Islet precursor cell (in vitro differentiated cells): ENCODE results near the gene ENTPD2.
"Not testable (repeated sequence)": the region's sequence is repeated elsewhere in the genome, so short reads cannot be mapped to it uniquely, and the experiment has no call there.

Experiments
- DNase-seq: peaks from one replicate; pipeline ENCODE4 v3.0.0-alpha.2; 2018

Gene ENTPD2

DNA sequence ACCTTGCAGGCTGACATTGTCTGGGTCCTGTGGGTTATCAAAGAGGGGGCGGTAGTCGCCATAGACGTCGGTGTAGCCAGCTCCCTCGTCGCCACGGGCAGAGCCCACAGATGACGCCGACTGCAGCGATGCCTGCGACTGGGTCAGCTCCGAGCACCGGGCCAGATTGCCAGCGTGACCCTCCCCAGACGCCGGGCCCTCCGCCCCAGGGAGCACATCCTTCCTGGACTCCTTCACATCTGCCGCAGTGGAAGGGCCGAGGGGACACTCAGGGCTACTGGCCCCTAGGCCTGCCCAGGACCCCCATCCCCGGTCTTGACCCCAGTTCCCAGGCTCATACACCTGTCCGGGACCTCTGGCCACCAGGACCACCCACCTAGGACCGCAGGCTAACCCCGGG lies 39.7 kb downstream of the ENTPD2 start:
- no peak for DNase-seq

DNA sequence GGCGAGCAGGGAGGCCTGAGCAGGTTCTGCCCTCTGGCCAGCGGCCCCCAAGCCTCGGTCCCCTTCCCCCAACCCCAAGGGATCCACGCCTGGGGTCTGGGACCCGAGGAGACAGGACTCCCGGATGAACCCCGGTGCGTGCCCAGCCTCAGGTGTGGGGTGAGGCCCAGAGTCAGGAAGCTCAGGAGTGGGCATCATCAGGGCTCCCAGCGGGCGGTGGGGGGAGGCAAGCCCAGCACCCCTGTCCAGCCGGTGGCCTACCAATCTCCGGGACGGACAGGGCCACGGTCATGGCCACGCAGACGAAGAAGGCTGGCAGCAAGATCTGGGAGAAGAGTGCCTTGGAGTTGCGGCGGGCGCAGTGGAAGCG lies 40.3 kb downstream of the ENTPD2 start:
- no peak for DNase-seq

DNA sequence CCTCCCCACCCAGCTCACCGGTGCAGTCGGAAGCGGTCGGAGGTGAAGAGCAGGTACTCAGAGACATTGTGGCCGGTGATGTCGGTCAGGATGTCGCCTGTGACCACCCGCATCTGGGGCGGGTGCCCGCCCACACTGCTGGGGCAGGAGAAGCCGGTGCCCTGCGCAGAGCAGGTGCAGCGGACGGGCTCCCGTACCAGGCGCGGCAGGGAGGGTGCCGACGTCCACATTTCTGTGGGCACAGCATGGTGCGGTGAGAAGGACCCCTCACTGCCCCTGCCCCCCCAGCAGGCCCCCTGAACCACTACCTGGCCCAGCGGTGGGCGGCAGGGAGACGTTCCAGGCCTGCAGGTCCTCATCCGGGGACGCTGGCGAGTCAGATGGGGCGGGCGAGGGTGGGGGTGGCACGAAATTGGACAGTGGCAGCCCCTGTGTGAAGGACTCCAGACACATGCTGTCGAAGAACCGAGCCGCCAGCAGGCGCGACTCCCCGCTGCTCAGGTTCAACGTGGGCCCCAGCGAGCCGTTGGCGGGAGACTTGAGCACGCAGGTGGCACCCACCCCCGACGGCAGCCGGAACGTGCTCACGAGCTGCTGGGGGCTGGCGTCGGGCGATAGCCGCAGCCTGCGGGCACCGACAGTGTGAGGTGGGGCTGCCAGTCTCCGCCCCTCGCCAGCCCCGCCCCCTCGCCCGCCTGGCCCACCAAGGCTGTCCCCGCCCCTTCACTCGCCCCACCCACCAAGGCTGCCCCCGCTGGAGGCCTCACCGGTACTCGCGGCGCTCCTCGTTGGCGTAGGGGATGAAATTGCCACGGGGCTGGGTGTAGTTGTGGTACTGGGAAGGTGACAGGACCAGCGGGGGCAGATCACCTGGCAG lies 40.9 kb downstream of the ENTPD2 start:
- no peak for DNase-seq

DNA sequence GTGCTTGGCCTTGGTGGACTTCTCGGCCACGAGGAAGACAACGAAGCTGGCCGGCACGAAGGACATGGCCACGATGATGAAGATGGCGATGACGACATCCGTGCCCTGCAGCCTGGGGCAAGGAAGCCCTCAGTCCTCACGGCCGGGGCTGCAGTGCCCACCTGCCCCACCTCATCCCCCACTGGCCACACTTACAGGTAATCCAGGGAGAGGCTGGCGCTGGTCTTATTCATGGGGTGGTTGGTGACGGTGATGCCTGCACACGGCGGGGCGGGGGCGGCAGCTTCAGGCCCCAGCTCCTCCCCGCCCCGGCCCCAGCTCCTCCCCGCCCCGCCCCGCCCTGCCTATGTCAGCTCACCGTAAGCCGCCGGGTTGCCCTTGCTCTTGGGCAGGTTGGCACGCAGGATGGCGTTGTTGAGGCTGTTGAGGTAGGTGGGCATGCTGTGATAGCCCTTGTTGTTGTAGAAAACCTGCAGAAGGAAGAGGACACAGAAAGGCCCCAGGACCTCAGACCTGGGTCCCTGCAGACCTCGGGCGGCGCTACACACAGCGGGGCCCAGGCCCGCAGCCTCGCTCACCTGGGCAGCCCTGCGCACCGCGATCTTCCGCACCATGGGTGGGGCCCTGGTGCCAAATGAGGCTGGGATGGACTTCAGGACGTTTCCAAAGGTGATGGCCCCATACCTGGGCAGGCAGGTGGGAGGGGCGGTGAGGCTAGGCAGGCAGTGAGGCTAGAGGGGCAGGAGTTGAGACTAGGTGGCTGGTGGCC lies 41.8 kb downstream of the ENTPD2 start:
- no peak for DNase-seq

DNA sequence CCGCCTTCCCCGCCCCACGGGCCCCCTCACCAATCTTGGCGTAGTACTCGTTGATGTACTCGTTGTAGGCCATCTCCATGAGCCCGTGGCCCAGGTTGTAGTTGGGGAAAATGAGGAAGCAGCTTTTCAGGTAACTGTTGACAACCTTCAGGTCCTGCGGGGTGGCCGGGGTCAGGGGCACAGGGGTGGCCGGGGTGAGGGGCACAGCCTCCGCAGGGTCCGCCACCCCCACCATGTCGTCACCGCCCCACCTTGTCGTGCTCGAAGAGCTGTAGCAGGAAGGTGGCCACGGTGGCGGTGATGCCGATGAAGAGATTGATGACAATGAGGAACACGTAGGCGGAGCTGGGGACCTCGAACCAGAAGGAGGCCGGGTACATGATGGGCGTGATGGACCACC lies 42.7 kb downstream of the ENTPD2 start:
- no peak for DNase-seq

DNA sequence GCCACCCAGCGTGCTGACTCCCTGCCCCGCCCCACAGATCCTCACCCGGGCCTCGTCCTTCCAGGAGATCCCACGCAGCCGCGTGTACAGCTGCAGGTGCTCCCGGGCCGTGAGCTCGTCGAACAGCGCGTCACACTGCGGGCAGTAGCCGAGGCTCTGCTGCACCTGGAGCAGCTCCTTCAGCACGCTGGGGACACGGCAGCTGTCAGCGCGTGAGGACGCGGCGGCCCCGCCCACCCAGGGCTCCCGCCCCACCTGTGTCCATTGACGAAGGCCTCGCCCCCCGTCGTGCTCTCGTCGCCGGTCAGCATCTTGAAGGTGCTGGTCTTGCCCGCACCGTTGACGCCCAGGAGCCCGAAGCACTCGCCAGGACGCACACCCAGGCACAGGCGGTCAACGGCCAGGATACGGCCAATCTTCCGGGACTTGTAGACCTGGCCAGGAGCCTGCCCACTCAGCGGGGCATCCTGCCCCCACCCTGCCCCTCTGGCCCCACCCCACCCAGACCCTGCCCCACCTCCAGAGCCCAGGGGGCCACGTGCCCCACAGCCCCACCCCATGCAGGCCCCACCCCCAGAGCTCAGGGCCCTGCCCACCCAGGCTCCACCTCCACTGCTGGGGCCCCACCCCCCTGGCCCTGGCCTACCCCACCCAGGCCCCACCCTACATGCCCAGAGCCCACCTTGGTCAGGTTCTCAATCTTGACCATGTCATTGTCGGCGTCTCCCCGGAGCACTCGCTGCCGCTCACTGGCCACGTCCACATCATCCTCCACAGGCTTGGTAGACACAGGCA lies 43.7 kb downstream of the ENTPD2 start:
- DNase-seq, result no peak

DNA sequence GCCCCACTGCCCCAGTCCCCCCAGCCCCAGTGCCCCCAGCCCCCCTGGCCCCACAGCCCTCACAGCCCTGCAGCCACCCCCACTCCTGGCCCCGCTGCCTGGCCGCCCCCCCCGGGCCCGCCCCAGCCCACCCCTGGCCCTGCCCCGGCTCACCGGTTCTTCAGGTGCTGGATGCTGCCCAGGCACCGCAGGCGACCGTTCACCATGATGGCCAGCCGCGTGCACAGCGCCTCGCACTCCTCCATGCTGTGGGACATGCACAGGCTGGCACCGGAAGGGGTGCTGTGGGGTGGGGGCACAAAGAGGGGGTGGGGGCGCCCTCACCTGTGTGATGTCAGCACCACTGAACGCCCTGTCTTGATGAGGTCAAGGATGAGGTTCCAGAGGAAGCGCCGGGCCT lies 44.6 kb downstream of the ENTPD2 start:
- no peak for DNase-seq

DNA sequence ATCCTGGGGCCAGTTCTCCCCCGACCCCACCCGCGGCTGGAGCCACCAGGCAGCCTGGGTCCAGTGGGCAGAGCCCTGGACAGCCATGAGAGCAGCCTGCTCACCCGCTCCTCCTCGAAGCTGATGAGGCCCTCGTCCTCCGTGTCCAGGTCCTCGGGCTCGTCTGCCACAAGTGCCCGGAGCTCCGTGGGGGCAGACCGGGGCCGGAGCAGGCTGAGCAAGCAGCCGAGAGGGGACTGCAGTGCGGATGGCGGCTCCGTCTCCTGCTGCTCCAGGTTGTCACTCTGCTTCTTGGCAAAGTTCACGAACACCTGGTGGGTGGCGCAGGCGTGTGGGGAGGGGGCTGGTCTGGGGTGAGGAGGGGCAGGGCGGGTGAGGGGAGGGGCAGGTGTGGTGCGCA lies 45.5 kb downstream of the ENTPD2 start:
- no peak for DNase-seq

DNA sequence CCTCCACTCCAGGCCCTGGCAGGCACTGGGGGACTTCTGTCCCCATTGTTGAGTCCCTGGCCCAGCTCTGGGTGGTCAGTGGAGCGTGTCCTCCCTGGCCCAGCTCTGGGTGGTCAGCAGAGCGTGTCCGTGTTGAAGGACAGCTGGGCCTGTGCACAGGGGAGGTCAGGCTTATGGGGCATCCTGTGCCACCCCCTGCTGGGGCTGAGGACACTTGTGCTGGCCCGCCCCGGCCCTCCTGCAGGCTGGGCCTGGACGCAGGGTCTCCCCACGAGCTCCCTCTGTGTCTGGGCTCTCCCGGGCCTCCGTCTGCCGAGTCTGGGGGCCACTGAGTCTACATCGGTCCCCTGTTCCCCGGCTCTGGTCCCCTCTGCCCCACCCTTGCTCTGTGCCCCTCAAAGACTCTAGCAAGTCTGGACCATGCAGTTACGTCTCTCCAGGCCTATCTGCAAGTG lies 46.0 kb downstream of the ENTPD2 start:
- no peak for DNase-seq

DNA sequence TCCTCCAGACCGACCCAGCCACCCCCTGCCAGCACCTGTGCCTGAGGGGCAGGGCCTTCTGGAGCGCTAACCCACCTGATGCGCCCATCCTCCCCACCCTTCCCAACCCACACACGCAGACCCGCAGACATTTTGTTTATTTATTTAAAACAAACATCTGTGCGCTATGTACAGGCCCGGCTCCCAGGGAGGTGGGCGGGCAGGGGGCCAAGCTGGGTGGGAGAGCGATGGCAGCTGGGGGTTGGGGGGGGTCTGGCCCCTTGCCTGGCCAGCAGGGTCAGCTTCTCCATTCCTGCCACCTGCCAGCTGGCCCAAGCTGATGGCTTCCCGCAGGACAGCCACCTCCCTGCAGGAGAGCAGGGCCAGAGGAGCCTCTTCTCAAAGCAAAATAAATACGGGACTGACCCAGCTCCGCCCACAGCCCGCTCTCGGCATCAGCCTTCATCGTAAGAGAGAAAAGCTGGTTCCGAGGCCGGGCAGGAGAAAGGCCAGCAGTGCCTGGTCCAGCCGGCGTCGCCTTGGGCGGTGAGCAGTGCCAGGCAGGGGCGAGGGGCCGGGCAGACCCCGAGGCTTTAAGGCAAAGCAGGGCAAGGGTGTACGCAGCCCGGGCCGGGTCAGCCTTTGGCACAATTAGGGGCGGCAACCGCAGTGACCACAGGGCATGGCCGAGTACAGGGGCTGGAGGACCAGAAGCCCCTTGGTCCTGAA lies 46.6 kb downstream of the ENTPD2 start:
- no peak for DNase-seq

DNA sequence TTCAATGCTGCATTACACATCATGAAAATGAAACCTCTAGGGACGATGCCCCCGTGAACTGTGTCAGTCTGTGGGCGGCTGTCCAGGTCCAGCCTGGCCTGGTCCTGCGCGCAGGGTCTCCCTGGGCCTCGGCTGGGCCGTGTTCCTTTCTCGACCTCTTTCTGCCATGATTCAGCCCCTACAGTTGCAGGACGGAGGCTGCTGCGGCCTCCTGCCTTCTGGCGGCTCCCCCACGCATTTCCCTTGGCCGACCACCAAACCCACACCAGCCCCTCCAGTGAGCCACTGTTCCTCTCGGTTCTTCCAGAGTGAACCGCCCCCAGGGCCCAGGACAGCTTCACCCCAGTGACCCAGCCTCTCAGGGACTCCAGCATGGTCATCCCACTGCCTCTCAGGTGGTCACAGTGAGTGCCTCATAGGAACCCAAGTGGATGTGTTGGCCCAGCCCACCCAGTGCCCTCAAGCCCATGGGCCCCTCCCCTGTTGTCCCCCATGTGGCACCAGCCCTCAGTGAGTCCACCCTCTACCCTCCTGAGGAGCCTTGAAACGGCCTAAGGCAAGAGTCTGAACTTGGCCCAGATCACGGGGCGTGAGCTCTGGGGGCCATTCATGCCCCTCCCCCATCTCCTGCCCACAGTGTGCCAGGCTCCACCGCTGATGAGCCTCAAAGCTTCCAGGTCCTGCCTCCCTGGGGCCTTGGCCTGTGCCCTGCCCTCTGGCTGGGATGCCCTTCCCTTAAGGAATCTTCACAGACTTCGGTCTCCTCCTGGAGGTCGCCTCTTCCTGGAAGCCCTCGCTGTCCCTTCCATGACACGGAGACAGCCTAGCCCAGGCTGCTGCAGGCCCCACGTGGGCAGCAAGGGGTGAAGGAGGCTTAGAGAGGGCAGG lies 47.5 kb downstream of the ENTPD2 start:
- no peak for DNase-seq

DNA sequence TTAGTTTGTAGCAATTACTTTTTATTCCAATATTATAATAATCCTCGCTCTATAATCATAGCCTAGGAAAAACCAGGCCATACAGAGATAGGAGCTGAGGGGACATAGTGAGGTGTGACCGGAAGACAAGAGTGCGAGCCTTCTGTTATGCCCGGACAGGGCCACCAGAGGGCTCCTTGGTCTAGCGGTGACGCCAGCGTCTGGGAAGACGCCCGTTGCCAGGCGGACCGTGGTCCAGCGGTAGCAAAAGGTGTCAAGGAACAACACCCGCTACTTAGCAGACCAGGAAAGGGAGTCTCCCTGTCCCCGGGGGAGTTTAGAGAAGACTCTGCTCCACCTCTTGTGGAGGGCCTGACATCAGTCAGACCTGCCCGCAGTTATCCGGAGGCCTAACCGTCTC lies 49.6 kb downstream of the ENTPD2 start:
- not testable (repeated sequence) for DNase-seq

DNA sequence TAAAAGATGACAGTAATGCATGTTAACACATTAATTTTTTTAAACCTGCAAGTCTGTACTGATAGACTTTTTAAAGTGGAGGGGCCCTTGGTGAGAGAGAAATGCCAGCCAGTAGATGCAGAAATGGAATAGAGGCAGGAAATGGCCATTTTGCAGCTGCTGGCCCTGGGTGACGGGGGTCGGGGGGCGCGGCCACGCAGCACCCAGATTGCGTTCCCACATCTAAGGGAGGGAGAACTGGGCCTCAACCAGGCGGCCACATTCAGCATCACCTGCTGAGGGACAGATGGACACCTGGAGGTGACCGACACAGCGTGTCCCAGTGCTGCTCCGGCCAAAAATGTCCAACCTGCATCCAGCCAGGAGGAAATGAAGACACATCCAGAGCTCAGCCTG lies 51.2 kb downstream of the ENTPD2 start:
- DNase-seq, result no peak

DNA sequence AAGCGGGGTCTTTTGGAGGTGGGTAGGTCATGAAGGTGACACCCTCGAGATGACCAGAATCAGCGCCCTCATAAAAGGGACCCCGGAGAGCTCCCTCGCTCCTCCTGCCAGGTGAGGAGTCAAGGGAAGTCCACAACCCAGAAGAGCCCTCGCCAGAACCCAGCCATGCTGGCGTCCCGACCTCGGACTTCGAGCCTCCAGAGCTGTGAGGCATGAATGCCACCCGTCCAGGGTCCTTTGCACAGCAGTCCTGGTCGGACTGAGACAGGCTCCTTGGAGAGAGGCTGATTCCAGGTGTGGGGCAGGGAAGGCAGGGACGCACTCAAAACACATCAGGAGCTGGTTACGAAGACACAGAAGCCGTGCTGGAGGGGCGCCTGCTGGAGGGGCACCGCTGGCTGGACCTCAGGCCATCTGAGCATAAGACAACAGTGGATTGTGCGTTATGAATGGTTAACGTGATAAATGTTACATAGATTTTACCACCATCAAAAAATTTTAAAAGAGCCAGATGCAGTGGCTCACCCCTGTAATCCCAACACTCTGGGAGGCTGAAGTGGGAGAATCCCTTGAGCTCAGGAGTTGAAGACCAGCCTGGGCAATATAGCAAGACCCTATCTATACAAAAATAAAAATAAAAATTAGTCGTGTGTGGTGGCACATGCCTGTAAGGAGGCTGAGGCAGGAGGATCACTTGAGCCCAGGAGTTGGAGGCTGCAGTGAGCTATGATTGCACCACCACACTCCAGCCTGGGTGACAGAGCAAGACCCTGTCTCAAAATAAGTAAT lies 51.8 kb downstream of the ENTPD2 start:
- no peak for DNase-seq

DNA sequence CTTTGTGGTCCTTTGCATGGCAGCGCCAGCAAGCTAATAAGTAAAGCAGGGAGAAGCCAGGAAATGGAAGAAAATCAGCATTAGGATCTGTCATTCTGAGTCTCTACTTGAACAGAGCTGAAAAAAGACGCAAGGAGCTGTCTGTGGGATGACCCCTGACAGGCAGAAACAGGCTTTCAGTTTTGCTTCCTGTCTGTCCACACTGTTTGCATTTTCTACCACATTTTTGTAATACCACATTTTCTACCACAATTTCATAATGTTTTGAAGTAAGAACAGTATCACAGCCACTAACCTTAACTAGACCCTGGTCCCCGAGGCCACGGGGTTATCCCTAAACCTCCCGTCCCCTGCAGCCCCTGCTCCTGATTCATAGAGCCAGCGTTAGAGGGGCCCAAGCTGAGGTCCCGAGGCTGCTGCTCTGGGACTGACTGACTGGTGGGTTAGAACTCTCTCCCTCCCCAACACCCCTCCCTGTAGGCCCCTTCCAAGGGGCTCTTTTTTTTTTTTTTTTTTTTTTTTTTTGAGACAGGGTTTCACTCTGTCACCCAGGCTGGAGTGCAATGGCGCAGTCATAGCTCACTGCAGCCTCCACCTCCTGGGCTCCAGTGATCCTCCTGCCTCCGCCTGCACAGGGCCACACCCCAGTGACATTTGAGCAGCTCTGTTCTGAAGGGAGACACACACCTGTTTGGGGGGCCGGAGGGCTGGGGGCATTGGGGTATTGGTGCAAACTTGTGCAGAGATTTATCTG lies 53.5 kb downstream of the ENTPD2 start:
- no peak for DNase-seq
